ENCODE measurements around the gene NMBR. TPM values are rescaled to one million over a fixed set of nuclear protein-coding genes. Genes with fewer than 3 reads are reported as not detected.
"Not testable (repeated sequence)": the region's sequence is repeated elsewhere in the genome, so short reads cannot be mapped to it uniquely, and the experiment has no call there.

Gene NMBR
- total RNA-seq, 1 donor from 2014 or later, result 0.27 TPM

DNA sequence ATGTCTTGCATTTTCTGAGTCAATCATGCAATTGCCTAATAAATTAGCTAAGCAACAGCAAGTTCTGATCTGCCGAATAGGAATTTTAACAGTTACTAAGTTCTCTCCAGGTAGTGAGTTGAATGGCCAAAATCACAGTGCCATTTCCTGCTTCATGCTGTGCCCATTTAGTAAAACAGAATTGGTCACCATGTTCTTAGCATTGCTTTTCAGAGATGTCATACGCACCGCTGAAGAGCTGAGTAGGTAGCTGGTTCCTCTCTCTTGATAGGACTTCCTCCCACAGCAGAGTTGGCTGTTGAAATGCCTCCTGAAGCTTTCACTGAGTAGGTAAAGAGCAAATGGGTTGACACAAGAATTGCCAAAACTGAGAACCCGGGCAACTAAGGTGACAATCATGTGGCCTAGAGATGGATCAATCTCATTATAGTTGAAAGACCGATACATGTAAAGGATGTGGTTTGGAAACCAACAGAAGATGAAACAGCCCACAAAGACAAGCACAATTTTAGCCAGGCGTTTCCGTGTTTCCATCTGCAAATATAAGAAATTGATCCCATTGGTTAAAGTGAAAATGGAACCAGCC, 71.3 kb downstream of the NMBR start:
- peaks cover 22% of the 10 kb centered on the region for H3K9me3 Mint-ChIP-seq
- H3K36me3 Mint-ChIP-seq, result no peaks in the 10 kb centered on the region
- no peak overlapping the region for H3K4me3 Mint-ChIP-seq
- TF ChIP-seq, protein P1, sequence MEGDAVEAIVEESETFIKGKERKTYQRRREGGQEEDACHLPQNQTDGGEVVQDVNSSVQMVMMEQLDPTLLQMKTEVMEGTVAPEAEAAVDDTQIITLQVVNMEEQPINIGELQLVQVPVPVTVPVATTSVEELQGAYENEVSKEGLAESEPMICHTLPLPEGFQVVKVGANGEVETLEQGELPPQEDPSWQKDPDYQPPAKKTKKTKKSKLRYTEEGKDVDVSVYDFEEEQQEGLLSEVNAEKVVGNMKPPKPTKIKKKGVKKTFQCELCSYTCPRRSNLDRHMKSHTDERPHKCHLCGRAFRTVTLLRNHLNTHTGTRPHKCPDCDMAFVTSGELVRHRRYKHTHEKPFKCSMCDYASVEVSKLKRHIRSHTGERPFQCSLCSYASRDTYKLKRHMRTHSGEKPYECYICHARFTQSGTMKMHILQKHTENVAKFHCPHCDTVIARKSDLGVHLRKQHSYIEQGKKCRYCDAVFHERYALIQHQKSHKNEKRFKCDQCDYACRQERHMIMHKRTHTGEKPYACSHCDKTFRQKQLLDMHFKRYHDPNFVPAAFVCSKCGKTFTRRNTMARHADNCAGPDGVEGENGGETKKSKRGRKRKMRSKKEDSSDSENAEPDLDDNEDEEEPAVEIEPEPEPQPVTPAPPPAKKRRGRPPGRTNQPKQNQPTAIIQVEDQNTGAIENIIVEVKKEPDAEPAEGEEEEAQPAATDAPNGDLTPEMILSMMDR (IDR thresholded peaks at IDR 0.05; ENCODE audit: unreplicated experiment), result no peak
- H3K27ac Mint-ChIP-seq, result no peak overlapping the region
- H3K27me3 Mint-ChIP-seq (ENCODE audit: low read depth), result no peaks in the 10 kb centered on the region
- no peak for DNase-seq (ENCODE audit: low spot score in 2 of 2, unreplicated experiment in 2 of 2)
- H3K4me1 Mint-ChIP-seq, result no peaks in the 10 kb centered on the region

DNA sequence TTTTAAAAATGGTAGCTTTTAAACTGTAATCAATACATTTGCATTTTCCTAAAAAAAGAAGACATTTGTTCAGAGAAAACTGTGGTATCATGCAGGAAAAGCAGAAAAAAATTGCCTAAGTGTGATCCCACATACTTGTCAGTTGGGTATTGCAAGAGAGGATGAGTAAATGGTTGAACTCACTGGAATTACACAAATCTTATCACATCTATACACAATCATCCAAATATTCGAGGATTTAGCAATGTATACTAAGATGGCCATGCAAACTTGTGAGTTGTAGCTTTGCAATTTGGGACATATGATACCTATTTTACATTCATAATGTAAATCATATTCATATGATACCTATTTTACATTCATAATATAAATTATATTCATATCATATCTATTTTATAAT, 72.4 kb downstream of the NMBR start:
- no peak overlapping the region for H3K27ac Mint-ChIP-seq
- peaks cover 22% of the 10 kb centered on the region for H3K9me3 Mint-ChIP-seq
- H3K36me3 Mint-ChIP-seq, result no peaks in the 10 kb centered on the region
- no peaks in the 10 kb centered on the region for H3K4me1 Mint-ChIP-seq
- H3K27me3 Mint-ChIP-seq (ENCODE audit: low read depth), result no peaks in the 10 kb centered on the region
- TF ChIP-seq, protein P1 (IDR thresholded peaks at IDR 0.05; ENCODE audit: unreplicated experiment), result no peak
- no peak for DNase-seq (ENCODE audit: low spot score in 2 of 2, unreplicated experiment in 2 of 2)
- no peak overlapping the region for H3K4me3 Mint-ChIP-seq

DNA sequence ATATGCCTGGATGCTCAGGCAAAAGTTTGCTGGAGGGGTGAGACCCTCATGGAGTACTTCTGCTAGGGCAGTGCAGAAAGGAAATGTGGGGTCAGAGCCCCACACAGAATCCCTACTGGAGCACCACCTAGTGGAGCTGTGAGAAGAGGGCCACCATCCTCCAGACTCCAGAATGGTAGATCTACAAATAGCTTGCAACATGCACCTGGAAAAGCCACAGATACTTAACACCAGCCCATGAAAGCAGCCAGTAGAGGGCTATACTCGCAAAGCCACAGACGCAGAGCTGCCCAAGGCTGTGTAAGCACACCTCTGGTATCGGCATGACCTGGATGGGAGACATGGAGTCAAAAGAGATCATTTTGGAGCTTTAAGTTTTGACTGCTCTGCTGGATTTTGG, 74.9 kb downstream of the NMBR start:
- peaks cover 22% of the 10 kb centered on the region for H3K9me3 Mint-ChIP-seq
- TF ChIP-seq, protein P1 (IDR thresholded peaks at IDR 0.05; ENCODE audit: unreplicated experiment), result no peak

DNA sequence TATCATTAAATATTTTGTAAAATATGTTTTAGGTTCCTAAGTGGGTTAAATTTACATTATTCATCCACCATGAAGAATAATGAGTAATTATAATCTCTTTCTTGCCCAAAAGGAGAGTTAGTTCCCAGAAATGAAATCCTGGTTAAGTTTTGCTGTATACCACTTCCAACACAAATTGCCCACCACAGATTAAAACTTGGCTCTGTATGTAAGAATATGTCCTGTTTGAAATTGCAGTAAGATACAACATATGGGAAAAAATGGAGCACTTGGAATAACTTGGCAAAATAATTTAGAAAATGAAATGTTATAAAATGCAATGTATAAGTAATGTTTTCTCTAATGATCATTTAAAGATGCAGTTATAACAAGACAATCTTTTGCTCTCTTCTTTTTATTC, 78.5 kb downstream of the NMBR start:
- no peak for DNase-seq (ENCODE audit: low spot score in 2 of 2, unreplicated experiment in 2 of 2)
- no peak overlapping the region for H3K27ac Mint-ChIP-seq
- H3K9me3 Mint-ChIP-seq, result peaks cover 27% of the 10 kb centered on the region
- TF ChIP-seq, protein P1 (IDR thresholded peaks at IDR 0.05; ENCODE audit: unreplicated experiment), result no peak
- no peaks in the 10 kb centered on the region for H3K36me3 Mint-ChIP-seq
- H3K4me1 Mint-ChIP-seq, result peaks cover 9% of the 10 kb centered on the region
- no peak overlapping the region for H3K4me3 Mint-ChIP-seq
- H3K27me3 Mint-ChIP-seq (ENCODE audit: low read depth), result no peaks in the 10 kb centered on the region

More for the DNA sequence above, 74.9 kb downstream of the NMBR start:
- H3K27ac Mint-ChIP-seq, result no peak overlapping the region
- peaks cover 9% of the 10 kb centered on the region for H3K4me1 Mint-ChIP-seq
- H3K27me3 Mint-ChIP-seq (ENCODE audit: low read depth), result no peaks in the 10 kb centered on the region
- no peaks in the 10 kb centered on the region for H3K36me3 Mint-ChIP-seq
- no peak for DNase-seq (ENCODE audit: low spot score in 2 of 2, unreplicated experiment in 2 of 2)
- no peak overlapping the region for H3K4me3 Mint-ChIP-seq

DNA sequence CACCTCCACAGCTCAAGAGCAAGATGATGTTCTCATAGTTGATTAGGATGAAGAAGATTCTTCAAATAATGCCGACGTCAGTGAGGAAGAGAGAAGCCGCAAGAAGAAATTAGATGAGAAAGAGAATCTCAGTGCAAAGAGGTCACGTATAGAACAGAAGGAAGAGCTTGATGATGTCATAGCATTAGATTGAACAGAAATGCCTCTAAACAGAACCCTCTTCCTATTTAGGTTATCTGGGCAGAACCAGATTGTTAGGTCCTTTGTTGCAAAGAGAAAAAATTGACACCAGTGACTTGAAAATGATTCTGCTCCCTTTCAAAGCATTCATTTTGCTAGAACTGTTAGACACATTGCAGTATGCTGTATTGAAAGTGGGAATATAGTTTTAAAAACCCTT, 84.1 kb downstream of the NMBR start:
- not testable (repeated sequence) for H3K4me3 Mint-ChIP-seq; H3K9me3 Mint-ChIP-seq; H3K36me3 Mint-ChIP-seq; DNase-seq (ENCODE audit: low spot score in 2 of 2, unreplicated experiment in 2 of 2); H3K27me3 Mint-ChIP-seq (ENCODE audit: low read depth); H3K27ac Mint-ChIP-seq
- H3K4me1 Mint-ChIP-seq, result peaks cover 12% of the 10 kb centered on the region

DNA sequence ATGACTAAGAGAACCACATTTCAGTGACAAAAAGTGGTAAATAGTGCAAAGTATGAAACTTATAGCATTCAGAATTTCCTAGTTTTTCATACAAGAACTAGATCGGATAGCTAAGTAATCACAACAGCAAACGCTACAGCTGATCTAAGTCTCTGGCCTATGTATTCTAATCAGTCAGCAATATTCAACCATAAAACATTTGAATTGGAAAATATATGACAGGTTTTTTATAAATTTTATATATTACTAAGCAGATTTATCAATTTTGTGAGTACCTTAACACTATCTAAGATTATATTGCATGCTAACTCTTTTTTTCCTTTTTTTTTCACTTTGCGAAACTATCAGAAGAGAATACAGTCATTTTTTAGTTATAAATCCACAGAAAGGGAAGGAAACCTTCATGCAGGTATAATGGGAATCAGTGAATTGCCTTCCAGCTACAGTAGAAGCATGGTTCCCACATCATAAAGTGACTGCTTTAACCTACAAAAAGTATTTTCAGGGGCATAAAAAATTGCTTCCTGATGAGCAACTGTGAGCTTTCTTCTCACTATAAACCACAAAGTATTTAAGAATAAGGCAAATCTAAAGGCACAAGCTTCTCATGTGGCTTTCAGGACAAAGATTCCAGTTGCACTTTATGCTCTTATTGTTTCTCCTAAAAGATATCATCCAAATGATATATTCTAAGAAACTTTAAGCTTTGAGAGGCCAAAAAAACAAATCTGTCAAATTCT, 88.2 kb downstream of the NMBR start:
- no peaks in the 10 kb centered on the region for H3K27me3 Mint-ChIP-seq (ENCODE audit: low read depth)
- no peak overlapping the region for H3K4me3 Mint-ChIP-seq
- H3K27ac Mint-ChIP-seq, result no peak overlapping the region
- TF ChIP-seq, protein P1 (IDR thresholded peaks at IDR 0.05; ENCODE audit: unreplicated experiment), result no peak
- peaks cover 6% of the 10 kb centered on the region for H3K9me3 Mint-ChIP-seq
- DNase-seq (ENCODE audit: low spot score in 2 of 2, unreplicated experiment in 2 of 2), result no peak
- H3K4me1 Mint-ChIP-seq, result peaks cover 12% of the 10 kb centered on the region
- H3K36me3 Mint-ChIP-seq, result no peaks in the 10 kb centered on the region
